Fibroblast of lung (primary cell): ENCODE data around the gene CCDC112. TPM values are rescaled to one million over a fixed set of nuclear protein-coding genes. Genes with fewer than 3 reads are reported as not detected.
A peak's percentile ranks its signal among the peaks of the same experiment; 100 is the strongest.

Experiments
- DNase-seq, 2 donors: peaks; one replicate each; pipeline versions ENCODE4 v3.0.0 to v3.0.0-alpha.2; 2010; ENCODE audit warnings: low read depth in 2 of 2
- H2AFZ ChIP-seq: 2 replicates; pipeline ENCODE4 v1.5.1; 2012; ENCODE audit warnings: low read length, control low read depth, inconsistent platforms
- H3K27ac ChIP-seq: 2 replicates; pipeline ENCODE4 v1.5.1; 2011; ENCODE audit warnings: low read length, control low read depth; ENCODE audit not compliant: insufficient read depth
- H3K27me3 ChIP-seq: 2 replicates; pipeline ENCODE4 v1.5.1; 2011; ENCODE audit warnings: mild to moderate bottlenecking, low read length; ENCODE audit not compliant: control insufficient read depth, insufficient read depth
- H3K36me3 ChIP-seq: 2 replicates; pipeline ENCODE4 v1.5.1; 2011; ENCODE audit warnings: low read length; ENCODE audit not compliant: control insufficient read depth, insufficient read depth
- H3K4me1 ChIP-seq: 2 replicates; pipeline ENCODE4 v1.5.1; 2011; ENCODE audit warnings: low read length; ENCODE audit not compliant: control insufficient read depth, insufficient read depth; ENCODE audit errors: extremely low read depth
- H3K4me2 ChIP-seq: 2 replicates; pipeline ENCODE4 v1.5.1; 2011; ENCODE audit warnings: low read length, control low read depth; ENCODE audit not compliant: insufficient read depth; ENCODE audit errors: extremely low read depth
- H3K4me3 ChIP-seq, 4 experiments: fragments of 200-600 bp in 1 of 4; sonication (generic) in 1 of 4; replicated peaks in 1 of 4; 2 replicates each; pipeline ENCODE4 v1.5.1; 2011 to 2016; ENCODE audit warnings: low read length in 4 of 4, low read depth in 3 of 4, mild to moderate bottlenecking in 3 of 4, control low read depth in 2 of 4, inconsistent platforms in 1 of 4, mixed read lengths in 1 of 4; ENCODE audit not compliant: insufficient read depth in 1 of 4; ENCODE audit errors: control extremely low read depth in 1 of 4
- H3K79me2 ChIP-seq: 2 replicates; pipeline ENCODE4 v1.5.1; 2012; ENCODE audit warnings: mild to moderate bottlenecking, low read length, inconsistent platforms; ENCODE audit not compliant: control insufficient read depth, insufficient read depth
- H3K9ac ChIP-seq: 2 replicates; pipeline ENCODE4 v1.5.1; 2011; ENCODE audit warnings: mild to moderate bottlenecking, low read length, control low read depth; ENCODE audit not compliant: insufficient read depth
- H3K9me3 ChIP-seq: 2 replicates; pipeline ENCODE4 v1.5.1; 2012; ENCODE audit warnings: low read depth, low read length; ENCODE audit not compliant: control insufficient read depth, insufficient read depth
- H4K20me1 ChIP-seq: 2 replicates; pipeline ENCODE4 v1.5.1; 2011; ENCODE audit warnings: low read length; ENCODE audit not compliant: control insufficient read depth, insufficient read depth; ENCODE audit errors: extremely low read depth
- CTCF ChIP-seq, 2 donors: IDR thresholded peaks in 1 of 2; conservative IDR thresholded peaks in 1 of 2; 1 replicate in 1 of 2; 2 replicates in 1 of 2; pipeline ENCODE4 v1.5.1; 2011 to 2012; ENCODE audit warnings: low read length in 2 of 2, control low read depth in 1 of 2, inconsistent platforms in 1 of 2, low read depth in 1 of 2, mild to moderate bottlenecking in 1 of 2
- EZH2 ChIP-seq: IDR thresholded peaks from 2 replicates; pipeline ENCODE4 v1.5.1; 2012; ENCODE audit warnings: low read length, control low read depth, mild to moderate bottlenecking; ENCODE audit errors: missing control alignments
- polyA plus RNA-seq, 2 donors: library from polyadenylated mRNA; depleted of rRNA in 1 of 2; stranded (reverse) in 1 of 2; unstranded in 1 of 2; fragments of >200 nt; gene quantifications; 2 replicates each; pipeline ENCODE4 v1.2.1, GENCODE V29; 2011 to 2012; ENCODE audit warnings: missing spikeins in 1 of 2
- total RNA-seq: library from RNA; depleted of rRNA; stranded (reverse); fragments of >200 nt; gene quantifications from 2 replicates; pipeline ENCODE4 v1.2.1, GENCODE V29; 2014

CCDC112 gene
- total and polyA plus RNA-seq, 2 donors (not counting 1 experiment from before 2014, with no cell fraction given), result 5.7 to 13.7 TPM

DNA sequence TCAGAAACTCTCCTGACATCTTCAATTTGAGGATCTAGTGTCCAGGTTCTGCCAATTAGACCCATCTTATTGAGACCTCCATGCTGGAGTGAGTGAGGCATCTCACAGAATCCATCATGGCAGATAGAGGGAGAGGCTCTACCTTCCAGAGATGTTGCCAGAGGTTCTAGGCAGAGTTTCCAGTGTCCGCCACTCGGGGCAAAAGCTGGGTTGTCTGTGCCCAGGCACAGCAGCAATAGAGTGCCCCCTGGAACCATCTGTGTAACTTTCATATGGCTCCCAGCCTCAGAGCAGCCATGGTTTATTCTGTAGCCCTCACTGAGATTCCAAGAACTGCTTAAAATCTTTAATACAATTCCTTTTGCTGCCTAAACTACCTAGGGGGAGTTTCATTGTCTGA, 16.6 kb upstream of the CCDC112 start:
- Histone ChIP-seq H3K4me1 (no peaks in the 10 kb centered on the region), H3K4me2 (no peak overlapping the region), H3K4me3 (no peak overlapping the region), H3K9me3 (no peaks in the 10 kb centered on the region), H4K20me1 (no peaks in the 10 kb centered on the region), H3K79me2 (no peaks in the 10 kb centered on the region), H2AFZ (no peak overlapping the region), H3K27me3 (no peaks in the 10 kb centered on the region), H3K27ac (no peak overlapping the region), H3K9ac (no peak overlapping the region), H3K36me3 (no peaks in the 10 kb centered on the region)
- TF ChIP-seq EZH2, result no peak
- TF ChIP-seq CTCF (conservative IDR thresholded peaks at IDR 0.05 in 1 of 2, IDR thresholded peaks at IDR 0.05 in 1 of 2; ENCODE audit: low read depth in 1 of 2, low read length in 2 of 2), result no peak
- DNase-seq, result no peak

DNA sequence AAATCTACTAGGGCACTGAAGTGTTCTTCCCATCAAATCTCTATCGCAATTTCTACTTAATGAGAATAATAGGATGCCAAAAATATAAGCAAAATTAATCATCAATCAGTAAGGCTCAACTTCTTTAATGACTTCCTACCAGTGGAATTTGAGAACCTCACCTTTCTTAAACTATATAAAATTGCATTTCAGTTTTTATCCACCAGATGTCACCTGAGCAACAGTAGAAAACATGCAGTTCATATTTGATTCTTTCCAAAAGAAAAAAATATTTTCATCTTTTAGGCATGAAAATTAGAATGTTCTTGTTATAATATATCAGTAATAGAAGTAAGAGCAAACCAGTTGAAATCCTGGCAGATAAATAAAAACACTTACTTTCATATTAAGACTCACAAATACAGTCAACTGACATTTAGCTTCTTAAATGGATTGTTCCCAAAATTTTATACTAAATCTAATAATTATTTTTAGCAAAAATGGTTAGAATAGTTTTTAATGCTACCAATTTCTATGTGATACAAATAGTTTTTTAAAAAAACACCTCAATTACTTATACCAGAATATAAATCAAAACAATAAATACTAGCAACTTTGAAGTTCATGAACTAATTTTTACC, 13.4 kb upstream of the CCDC112 start:
- Histone ChIP-seq H3K79me2 (no peaks in the 10 kb centered on the region), H3K4me2 (no peak overlapping the region), H3K27ac (no peak overlapping the region), H3K4me1 (no peaks in the 10 kb centered on the region), H3K36me3 (no peaks in the 10 kb centered on the region), H4K20me1 (no peaks in the 10 kb centered on the region), H3K9ac (no peak overlapping the region), H2AFZ (no peak overlapping the region), H3K4me3 (no peak overlapping the region), H3K9me3 (no peaks in the 10 kb centered on the region), H3K27me3 (no peaks in the 10 kb centered on the region)
- DNase-seq, result peak; percentile 48 to 68
- TF ChIP-seq CTCF (conservative IDR thresholded peaks at IDR 0.05 in 1 of 2, IDR thresholded peaks at IDR 0.05 in 1 of 2; ENCODE audit: low read depth in 1 of 2, low read length in 2 of 2) (peak; percentile 19 to 44), EZH2 (no peak)

GRCh38 chr5:115308815-115309214, 12.4 kb upstream of the CCDC112 start:
- Histone ChIP-seq H3K4me1 (no peaks in the 10 kb centered on the region), H3K36me3 (no peaks in the 10 kb centered on the region), H4K20me1 (no peaks in the 10 kb centered on the region), H2AFZ (no peak overlapping the region), H3K79me2 (no peaks in the 10 kb centered on the region), H3K27me3 (no peaks in the 10 kb centered on the region), H3K27ac (no peak overlapping the region), H3K9ac (no peak overlapping the region), H3K4me3 (no peak overlapping the region), H3K4me2 (no peak overlapping the region), H3K9me3 (no peaks in the 10 kb centered on the region)
- no peak for TF ChIP-seq CTCF (conservative IDR thresholded peaks at IDR 0.05 in 1 of 2, IDR thresholded peaks at IDR 0.05 in 1 of 2; ENCODE audit: low read depth in 1 of 2, low read length in 2 of 2)
- TF ChIP-seq EZH2, result no peak
- DNase-seq, result no peak
